ENCODE measurements around the gene ZFHX2.

Gene ZFHX2

DNA sequence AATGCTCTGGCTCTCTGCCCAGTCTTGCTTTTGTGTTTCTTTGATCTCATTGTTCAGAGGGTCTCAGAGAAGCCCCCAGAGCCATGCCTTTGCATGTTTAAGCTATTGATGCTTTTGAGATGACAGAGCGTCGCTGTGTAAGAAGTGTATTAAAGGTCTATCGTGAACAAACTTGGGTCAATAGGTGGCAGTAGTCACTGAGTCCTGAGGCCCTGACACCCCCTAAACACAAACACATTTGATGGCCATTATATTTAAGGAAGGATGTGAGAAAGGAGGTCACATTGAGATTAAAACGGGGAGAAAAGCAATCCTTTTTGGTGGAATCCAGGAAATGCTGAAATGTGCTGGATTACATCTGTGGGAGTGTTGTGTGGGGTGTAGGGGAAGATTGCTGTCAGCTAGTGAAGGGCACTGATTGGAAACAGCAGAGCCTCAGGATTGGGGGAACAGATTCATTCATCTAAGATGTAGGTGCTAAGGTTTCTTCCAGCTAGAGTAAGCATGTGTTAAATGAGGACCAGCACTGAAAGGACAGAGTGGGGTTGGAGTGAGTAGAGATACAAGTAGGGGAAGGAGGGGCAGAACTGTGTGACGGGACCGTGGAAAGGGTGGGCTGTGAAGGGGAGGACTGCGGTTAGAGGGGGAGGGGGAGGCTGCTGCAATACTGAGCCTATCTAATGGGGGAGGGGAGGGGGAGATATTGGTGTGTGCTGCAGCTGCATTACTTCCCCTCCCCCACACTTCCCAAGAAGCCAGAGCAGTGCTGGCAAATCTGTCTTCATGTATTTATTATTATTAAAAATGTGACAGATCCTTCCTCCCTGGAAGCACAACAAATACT lies 69.4 kb downstream of the ZFHX2 start:
- DNase-seq = peak in 10 of 56 donors; percentile 4 to 28 (median 10)

DNA sequence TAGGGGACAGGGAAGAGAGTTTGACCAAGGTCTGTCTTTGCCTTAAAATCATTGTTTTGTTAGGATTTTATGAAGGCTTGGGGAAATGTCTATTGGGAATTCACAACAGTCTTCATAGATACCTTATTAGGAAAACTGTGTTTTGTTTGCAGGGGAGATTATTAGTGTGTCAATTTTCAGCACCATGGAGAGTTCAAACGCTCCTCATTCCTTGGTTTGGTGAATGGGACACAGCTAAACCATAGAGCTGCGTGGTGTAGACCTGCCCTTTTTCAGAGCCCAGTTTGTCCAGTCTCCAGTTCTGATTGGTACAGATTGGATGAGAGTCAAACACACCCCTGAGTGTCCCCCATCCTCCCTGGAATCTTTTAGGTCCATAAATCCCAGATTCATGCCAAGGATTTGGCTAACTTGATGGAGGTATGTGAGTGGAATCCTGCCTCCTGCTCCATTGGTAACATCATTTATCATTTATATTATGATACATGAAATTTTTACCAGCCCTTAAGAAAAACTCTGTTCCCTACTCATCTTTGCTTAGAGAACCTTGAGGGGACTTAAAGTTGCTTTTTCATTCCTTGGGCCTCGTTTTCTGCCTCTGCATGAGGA lies 70.1 kb downstream of the ZFHX2 start:
- DNase-seq = no peak

DNA sequence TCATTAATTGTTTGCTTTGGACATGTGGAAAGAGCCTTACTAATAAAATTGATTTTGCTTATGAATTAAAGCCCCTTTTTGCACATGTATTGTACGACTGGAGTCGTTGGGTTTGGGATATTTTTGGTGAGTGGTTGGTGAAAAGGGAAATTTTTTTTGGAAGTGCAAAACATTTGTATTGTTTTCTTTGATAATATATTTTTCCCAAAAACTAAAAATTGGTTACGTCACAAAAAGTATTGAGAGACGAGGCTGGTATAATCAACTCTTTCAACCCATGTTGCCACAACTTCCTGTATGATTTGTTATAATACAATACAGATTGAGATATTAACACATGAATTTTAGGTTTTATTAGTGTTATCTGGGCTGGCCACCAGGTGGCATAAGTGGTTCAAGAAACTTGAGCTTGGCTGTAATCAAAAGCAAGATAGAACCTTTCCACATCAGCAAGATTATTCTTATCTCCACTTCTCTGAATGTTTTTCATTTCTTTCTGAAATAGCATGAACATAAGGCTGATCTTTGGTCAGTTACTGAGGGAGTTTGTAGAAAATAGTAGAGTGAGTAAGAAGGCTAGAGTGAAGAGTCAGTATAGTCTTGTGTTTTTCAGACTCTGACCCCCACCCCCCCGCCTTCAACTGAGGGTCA lies 73.3 kb downstream of the ZFHX2 start:
- peak in 28 of 56 donors; percentile 1 to 81 (median 26) for DNase-seq

DNA sequence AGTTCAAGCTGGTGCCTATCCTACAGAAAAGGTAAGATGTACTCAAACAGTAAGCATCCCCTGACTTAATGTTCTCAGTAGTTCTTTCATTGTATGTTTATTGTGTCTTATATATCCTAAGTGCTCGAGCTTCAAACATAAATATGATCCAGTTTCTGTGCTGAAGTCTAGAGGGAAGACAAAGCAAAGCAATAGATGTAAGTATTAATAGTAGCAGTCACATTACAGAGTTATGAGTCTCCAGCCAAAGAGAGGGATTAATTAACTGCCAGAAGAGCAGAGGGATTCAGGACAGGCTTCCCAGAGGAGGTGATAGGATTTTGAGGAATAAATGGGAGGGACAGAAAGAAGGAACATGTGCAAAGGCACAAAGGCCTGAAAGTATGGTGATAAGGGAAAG lies 80.6 kb downstream of the ZFHX2 start:
- no peak for DNase-seq

Data from nucleus accumbens (tissue), 56 donors.